GM19395 (cell line): ENCODE results near the gene EVI5.

Experiments
- ATAC-seq: cut with Tn5 transposase; IDR thresholded peaks from one replicate; pipeline ENCODE4 v1.9.1; 2021; ENCODE audit warnings: mild to moderate bottlenecking, moderate library complexity; ENCODE audit not compliant: unreplicated experiment

EVI5 gene

DNA sequence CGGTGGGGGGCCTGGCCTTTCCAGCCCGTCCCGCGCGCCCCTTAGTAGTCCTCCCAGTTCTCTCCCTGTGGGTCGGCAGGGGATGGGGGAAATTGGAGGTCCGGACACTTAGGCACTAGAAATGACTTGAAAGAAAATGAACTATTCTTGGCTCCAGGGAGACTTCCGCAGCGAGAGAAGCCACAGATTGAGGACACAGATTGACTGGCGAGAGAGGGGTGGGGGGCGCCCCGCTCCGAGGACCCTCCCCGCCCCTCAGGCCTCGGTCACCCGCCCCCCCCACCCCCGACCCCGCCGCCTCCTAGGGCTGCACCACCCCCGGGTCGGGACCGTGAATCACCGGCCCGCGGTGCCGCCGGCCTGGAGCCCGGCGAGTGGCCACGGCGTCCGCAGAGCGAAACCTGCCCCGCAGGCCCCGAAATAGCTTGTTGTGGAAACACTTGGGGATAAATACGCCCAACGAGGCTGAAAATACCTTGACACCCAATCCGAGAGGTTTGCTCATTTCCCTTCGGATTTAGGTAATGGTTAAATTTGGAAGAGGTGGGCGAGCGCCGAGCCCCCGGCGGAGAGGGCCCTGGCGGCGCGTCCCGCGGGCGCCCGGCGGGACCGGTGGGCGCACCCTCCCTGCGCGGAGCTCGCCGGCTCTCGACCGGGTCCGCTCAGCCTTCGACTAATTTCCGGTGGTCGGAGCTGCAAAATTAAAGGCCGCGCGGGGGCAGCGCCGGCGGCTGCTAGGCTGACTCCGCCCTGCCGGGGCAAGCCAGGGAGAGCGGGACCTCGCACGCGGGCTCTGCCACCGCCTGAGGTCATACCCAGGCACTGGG lies 298.4 kb downstream of the EVI5 start, which contains the start of gene GFI1:
TSS of gene GFI1 (minus strand) at position 675 of the 827 bp plus-strand sequence. CDS start 3,438 bp downstream, outside the sequence.
- peak; percentile 10 for ATAC-seq

DNA sequence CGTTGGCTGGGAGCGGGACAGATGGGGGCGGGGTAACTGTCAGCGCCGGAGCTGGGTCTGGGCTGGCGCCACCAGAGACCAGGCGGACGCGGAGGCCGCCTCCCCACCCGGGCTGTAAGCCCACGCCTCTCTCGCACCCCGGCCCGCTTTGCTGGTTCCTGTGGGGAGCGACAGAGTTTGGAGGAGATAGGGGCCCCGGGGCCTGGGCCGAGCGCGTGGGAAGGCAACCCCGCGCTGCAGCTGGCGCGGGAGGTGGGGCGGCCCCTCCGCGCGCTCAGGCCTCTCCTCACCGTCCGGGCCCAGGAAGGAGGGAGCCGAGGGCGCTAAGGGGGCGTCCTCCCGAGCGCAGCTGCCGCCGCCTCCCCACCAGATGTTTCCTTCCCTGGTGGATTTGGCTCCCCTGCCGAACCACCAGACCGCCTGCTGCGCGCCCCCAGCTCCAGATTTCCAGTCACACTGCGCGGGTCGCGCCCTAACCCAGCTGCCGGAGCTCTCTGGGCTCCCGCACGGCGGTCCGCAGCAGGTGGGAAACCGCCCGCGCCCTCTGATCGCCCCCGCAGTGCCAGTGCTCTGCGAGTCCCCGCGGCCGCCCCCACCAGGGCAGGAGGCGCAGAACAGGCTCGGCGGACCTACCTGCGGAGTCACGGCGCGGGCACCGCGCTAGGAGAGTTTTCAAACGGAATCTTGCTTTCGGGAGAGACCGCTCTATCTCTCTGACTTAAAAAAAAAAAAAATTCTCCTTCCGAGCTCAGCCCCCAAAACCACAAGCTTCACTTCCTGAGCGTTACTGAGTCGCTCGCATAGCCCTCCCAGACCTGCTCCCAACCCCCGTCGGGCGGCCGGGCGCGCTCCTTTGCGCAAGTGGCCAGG lies 299.3 kb downstream of the EVI5 start:
- ATAC-seq: peak; percentile 53

DNA sequence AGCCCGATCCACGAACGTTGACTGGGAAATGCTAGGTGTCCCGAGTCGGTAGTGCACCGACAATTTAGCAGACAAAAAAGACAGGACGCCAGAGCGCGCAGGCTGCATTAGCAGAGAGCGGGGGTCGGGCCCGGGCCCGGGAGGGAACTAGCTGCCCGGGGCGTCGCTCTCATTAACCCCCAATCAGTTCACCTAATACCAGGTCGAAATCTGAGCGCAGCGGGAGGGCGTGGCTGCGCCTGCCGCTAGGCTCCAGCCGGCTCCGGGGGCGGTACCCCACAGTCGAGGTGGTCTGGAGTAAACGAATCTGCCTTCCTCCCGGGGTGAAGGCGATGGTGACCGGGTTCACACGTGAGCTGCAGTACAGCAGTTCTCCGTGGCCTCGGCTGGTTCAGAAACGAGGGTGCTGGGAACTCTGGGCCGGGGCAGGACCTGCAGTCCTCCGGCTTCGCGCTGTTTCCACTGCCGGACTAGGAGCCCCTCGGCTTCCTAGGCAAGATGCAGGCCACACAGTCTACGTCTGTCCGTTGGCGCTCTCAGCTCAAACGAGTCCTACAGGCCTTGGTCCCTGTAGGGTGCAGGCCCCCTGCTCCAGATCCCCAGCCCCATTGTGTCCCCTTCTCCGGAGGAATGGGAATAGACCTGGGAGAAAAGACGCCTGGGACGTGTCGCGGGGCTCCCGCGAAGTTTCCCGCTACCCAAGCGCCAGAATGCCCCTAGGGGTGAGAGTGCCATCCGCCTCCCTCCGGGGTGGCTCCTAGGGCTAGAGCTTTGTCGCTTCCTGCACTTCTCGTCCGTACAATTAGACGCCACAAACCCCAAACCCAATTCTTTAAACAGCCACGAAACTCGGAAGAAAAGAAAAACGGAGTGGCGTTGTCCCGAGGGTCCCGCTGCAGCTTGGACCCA lies 300.2 kb downstream of the EVI5 start:
- peak; percentile 31 for ATAC-seq

DNA sequence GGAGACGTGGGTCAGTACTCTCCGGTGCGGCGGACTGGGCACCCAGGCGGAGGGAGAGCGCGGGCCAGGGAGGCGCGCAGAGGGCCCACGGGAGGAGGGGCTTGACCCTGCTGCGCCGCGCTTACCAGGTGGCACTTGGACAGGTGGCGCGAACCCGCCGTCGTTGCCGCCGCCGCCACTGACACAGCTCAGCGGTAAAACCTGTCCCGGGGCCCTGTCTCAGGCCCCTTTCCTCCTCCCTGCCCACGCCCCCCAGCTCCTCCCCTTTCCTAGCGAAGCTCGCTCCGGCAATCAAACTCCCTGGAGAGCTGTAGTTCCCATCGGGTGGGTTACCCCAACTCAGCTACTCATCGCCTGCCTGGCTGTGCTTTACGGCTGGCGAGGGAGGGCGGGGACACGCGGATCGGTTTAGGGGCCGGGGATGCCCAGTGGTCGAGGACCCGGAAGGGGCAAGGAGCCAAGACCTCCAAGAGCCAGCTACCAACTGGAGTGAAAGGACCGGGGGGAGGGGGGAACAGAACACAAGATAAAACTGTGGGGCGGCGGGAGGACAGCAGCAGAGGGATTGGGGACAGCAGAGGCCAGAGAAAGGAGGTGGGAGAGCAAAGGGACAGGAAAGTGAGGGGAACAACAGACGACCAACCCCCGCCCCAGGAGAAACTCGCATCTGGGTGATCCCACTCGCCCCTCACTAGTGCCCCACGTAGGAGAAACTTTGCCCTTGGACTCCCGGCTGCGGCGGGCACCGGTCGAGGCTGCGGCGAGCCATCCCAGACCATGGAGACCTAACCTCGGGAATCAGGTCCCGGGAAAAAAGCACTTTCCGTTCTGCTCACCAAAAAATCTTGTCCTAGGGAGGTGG lies 301.1 kb downstream of the EVI5 start:
- peak; percentile 18 for ATAC-seq

DNA sequence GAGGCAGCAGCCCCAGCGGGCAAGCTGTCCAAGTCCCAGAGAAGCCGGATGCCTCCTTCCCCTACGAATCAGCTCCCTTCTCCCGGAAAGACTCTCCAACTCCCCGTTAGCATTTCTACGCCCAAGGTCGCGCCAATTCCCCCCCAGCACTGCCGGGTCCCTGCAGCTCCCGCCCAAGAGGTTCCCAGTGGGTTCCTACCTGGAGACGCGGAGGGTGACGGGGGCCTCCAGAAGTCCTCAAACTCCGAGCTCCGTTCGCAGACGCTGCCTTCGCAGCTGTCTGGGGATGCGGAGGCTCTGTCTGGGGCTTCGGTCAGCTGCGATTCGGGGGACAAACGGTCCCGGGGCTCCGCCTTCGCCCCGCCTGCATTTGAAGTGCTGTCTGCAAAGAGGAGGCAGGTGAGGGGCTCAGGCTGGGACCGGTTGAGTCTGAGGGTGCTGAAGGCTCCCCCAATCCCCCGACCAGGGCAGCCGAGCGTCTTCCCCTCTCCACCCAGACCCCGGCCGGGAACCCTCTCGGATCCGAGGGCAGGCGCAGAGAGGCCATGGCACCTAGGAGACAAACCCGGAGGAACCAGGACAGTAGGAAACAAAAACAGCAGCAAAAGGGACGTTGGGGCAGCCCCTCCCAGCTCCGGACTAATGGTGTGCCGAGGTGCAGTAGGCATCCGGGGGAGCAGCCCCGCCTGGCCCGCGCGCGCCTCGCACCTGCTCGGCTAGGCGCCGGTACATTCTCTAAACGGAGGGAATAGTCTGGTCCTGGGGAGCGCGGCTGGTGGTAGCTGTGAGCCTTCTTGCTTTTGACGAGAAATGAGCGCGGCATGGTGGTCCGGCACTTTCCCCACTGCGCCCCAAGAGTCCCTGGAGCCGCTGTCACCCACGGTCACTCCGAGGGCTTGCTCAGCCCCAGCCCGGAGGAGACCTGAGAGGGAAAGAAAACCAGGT lies 302.0 kb downstream of the EVI5 start:
- ATAC-seq: peak; percentile 0

DNA sequence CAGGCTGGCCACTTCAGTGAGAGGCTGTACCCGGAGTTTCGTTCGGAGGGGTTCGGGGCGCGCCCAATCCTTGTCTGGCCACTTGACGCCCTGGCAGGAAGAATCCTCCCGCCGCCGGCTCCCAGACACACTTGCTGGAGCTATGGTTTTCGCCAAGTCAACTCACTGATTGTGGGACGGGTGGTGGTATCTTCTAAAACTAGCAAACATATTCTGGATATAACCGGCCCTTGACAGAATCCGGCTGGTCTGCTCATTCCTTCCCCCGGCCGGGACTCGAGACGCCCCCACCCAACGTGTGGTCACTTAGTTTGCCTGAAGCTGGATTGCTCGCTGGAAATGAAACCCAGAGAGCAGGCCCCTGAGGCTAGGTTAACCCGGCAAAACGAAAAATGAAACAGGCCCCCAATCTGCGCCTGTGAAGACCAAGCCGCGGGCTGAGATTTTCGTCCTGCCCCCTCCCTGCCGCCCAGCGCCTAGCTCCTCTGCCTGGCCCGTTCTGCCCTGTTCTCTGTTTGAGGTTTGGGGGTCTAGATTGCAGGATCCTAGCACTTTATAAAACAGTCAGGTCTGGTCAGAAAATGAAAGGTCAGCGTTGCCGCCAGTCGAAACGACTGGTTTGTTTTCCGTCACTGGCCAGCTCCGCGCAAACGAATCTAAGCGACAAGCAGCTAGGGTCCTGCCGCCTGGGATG lies 302.8 kb downstream of the EVI5 start:
- no peak for ATAC-seq

DNA sequence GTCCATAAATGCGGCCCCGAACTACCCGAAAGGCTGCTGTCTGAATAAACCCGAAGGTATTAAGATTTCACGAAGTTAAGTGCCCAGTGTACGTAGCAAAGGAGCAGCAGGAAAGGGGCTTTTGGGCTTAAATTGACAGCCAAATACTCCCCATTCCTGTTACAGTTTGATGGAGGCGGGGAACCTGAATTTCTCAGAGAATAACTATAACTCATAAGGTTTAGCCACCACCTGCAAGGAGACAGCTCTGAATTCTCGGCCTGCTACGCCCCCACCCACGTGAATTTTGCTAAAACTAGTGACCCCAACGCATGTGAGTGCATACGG lies 303.3 kb downstream of the EVI5 start:
- ATAC-seq: no peak

DNA sequence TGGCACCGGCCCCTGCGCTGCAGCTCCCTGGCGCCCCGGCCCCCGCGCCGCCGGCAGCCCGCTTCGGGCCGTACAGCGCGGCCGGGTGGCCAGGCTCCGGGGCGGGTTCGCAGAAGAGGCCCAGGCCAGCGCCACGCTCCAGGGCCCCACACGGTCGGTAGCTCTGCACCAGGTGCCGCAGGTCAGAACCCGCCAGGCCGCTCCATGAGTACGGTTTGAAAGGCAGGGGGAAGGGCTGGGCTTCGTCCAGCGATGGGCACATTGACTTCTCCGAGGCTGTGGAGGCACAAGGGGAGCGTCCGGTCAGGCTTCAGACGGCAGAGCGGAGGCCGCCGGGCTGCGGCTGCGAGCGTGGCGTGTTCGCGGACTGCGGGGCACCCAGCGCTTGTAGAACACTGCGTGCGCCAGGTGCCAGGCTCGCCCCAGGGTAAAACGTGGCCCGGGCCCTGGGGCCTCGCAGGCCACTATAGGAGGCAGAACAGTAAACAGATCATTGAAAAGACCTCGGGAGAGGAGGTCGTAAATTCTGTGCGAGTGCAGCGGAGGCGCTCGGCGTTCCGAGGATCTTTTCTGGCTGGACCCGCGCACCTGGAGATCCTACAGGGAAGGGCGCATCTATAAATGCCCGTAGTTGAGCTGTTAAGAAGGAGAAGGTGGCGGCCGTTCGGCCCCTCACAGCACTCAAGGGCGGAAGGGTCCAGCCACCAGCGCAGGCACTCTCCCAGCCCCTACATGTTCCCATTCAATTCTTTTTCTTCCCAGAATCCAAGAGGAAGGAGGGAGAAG lies 303.9 kb downstream of the EVI5 start:
- no peak for ATAC-seq

DNA sequence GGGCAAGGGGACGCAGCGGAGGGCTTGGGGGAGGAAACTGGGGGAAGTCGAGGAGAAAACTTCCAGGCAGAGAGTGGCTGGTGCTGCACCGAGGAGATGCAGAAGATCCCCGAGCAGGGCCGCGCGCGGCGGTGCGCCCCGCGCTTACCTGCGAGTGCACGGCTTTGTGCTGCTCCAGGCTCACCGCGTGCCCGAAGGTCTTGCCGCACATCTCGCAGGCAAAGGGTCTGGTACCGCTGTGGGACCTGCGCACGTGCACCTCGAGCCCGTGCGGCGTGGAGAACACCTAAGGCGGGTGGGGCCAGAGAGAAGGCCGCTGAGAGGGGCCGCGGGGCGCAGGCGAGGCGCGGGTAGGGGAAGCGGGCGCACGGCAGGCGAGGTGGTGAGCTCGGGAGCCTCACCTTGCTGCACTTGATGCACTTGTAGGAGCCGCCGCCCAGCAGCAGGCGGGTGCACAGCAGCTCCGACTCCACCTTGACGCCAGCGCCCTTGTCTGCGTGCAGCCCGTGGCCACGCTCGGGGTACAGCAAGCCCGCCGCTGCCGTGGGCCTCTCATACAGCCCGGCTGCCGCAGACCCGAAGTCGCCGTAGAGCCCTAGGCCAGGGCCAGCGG lies 304.6 kb downstream of the EVI5 start:
- no peak for ATAC-seq

DNA sequence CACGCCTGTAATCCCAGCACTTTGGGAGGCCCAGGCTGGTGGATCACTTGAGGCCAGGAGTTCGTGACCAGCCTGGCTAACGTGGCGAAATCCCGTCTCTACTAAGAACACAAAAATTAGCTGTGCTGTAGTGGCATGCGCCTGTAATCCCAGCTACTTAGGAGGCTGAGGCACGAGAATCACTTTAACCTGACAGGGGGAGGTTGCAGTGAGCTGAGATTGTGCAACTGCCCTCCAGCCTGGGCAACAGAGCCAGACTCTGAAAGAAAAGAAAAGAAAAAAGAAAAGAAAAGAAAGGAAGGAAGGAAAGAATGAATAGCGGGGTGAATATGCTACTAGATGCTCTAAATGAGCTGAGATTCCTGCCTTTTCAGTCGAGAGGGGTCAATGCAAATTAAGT lies 305.3 kb downstream of the EVI5 start:
- no peak for ATAC-seq

DNA sequence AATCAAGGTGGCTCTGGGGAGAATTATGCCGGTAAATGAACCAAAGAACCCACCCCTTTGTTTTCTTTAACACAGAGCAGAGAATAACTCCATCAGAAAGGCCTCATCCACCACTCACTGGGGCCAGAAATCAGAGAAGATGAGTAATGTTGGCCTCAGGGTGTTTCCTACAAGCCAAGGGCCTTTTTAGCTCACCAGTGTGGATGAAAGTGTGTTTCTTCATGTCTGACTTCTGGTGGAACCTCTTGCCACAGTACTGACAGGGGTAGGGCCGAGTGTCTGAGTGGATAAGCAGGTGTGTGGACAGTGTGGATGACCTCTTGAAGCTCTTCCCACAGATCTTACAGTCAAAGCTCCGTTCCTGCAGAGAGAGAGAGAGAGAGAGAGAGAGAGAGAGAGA lies 306.5 kb downstream of the EVI5 start:
- no peak for ATAC-seq

DNA sequence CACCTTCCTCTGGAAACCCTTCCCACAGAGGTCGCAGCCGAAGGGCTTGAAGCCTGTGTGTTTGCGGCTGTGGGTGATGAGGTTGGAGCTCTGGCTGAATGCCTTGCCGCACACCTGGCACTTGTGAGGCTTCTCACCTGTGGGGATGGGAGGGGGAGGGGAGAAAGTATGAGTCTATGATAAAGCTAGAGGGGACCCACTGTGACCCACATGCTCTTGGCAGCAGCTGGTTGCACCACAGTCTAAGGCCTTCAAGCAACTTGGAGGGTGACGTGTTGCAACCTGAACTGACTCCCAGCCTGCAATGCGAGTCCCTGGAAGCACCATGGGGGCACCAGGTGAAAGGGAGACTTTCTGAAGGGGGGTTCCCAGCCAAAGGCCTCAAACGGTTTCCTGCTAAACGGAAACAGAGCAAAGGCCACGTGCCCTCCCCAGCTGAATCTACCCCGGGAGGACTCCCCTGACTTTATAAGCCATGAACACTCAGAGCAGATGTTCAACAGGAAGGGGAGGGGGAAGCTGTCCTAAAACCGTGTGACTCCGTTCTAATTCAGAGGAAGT lies 308.8 kb downstream of the EVI5 start:
- peak; percentile 67 for ATAC-seq

DNA sequence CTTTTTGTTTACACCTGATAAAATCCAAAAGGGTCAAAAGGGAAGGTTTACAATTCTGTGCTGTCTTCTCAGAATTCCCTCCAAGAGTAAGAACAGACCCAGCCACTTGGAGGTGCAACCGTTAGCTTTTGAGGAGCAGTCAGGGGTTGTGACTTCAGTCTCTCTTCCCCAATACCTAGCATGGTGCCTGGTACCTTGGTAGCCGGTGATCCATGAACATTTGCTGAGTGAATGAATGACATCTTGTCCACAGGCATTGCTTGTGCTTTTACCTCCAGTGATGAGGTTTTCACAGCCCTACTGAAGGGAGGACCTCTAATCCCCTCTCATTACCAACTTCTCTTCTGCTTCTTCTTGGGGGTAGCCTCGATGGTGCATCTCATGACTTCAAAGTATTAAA lies 309.9 kb downstream of the EVI5 start:
- no peak for ATAC-seq

DNA sequence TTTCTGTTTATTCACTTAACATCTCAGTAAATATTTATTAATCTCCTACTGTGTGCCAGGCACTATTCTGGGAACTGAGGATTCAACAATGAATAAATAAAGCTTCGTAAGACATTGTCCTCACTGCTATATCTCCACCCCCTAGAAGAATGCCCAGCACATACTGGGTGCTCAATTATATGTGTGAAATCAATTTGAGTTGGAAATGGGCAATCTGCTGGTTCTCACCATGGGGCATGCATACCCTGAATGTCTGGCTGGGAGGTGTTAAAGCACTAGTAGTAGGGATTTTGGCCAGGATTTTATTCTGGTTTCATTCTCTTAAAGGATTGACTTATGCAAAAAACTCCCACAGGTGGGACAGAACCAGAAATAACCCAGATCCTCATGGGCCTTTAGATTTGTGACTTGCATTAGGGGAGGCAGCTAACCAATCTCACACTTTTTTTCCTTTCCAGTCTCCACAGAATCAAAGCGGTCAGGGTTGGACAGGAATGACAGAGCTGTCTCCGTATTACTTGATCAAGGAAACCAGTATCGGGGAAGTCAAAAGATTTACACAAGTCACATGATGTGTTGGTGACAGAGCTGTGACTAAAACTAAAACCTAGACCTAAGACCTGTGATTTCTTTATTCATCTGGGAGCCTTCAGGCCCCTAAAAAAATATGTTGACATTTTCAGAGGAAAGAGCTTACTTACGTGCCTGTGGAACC lies 311.0 kb downstream of the EVI5 start:
- ATAC-seq: peak; percentile 55

DNA sequence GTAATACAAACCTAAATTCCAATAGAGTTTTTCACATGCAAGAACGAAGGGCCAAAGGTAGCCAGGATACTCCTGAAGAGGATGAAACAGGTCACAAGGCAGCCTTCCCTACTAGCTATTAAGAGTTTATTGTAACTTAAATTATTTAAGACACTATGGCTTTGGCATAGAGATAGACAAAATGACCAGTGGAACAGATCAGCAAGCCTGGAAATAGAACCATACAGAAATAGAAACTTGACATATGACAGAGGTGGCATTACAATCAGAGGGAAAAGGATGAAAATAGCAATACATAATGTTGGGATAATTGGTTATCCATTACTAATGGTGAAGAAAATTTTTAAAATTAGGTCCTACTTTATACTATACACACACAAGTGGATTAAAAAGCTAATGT lies 314.7 kb downstream of the EVI5 start:
- no peak for ATAC-seq

DNA sequence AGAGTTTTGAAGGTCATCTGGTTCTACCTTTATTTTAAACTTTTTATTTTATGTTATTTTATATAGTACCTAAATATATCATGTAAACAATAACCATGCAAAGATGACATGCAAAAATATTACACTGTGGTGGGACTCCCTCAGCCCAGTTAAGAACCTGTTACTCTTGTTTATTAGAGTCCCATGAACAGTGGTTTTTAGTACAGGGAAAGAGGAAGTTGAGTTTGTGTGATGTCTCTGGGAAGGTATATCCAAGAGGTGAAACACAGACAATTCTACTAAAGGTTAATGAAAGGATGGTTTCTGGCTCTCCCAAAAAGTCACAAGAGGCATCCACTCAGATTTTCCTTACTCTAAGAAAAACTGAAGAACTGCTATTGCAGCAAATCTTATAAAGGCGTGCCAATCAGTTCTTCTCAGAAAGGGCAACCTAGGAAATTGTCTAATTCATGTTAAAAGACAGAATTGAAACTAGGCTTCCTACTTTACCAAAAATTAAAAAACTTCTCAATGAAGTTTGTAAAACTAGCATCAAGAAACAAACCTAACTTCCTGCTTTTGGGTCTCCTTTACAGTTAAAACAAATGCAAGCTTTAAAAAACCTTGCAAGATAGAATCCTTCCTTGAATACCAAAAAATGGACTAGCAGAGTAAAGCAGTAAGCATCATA lies 318.1 kb downstream of the EVI5 start:
- no peak for ATAC-seq
